ENCODE data around the gene SF3B1.
"Not testable (repeated sequence)": the region's sequence is repeated elsewhere in the genome, so short reads cannot be mapped to it uniquely, and the experiment has no call there.

Gene SF3B1

DNA sequence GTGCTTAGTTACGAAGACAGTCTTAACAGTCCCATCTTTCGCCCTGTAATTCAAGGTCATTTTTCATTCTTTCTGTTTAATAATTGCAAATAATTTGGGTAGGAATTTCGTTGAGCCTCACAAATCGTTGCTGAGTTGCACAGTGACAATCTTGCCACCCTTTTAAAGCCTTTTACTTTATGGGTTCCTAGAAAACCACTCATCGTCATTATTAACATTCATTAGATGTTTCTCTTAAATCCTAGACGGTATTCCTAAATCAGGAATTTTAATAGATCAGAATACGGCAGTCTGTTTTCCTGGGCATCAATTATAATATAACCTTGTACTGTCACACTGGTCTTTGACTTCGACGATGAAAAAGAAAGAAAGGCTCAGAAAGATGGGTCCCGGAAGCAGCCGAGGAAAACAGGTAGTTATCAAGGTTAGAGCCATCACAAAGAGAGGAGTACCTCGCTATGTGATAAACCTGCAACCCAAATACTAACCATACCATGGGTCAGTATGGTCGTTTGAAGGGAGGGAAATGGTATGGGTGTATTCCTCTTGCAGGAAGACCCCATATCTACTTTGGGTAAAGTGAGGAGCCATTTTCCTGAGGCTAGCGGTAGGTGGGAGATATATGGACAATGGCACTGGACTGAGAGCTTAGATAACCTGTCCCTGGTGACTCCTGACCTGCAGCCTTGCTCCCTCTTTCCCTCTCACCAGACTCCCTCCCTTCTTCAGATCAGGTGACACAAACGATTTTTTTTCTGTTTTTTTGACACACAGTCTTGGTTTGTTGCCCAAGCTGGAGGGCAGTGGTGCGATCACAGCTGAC, 981 bp upstream of the SF3B1 start:
- no peak for DNase-seq

GRCh38 chr2:197433780-197434438, 919 bp downstream of the SF3B1 start:
- DNase-seq: no peak

- DNase-seq: not testable (repeated sequence)
Observed at GRCh38 chr2:197432527-197432926, 2.3 kb downstream of the SF3B1 start.

DNA sequence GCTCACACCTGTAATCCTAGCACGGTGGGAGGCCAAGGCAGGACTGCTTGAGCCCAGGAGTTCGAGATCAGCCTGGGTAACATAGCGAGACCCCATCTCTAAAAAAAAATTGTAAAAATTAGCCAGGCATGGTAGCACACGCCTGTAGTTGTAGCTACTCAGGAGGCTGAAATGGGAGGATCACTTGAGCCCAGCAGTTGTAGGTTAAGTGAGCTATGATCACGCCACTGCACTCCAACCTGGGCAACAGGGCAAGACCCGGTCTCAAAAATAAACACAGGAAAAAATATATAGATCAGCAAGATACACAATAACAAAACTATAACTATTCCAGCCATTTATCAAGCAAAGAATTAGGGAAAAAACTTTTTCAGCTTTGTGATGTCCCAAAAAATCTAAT, 3.0 kb downstream of the SF3B1 start:
- DNase-seq: no peak

- DNase-seq: no peak
Observed at GRCh38 chr2:197427986-197428385, 6.8 kb downstream of the SF3B1 start.

DNA sequence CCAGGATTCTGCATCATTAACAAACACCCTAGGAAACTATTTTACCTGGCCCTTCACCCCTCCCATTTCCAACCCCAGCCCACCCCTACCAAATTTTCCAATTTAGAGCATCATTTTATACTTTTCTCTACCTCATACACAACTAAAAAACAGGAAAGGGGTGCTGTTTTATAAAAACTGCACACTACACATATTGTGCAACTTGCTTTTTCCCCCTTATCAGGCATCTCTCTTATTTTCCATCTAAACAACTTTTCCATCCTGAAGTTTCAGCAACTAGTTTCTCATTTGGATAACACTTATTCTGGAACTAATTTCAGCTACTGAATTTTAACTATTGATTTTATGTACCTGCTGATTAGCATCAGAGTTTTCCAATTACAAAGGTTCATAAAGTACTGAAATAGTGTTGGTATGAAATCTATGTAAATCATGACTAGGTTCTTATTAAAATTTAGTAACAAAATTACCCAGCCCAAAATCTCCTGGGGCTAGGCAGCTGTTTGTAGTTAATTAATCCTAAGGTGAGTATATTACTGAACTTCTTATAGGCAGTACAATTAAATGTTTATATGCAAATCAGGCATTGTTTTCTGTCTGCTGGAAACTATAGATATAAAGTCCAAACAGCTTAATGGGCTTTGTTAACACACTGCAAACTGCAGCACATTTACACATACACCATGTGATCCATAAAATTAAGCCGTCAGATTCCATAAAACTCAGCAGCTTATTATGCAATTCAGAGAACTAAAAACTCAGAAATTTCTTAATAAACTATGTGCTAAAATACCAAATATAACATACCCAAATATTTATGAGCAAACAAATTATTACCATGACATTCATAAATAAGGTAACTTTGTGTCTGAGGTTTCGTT, 7.9 kb downstream of the SF3B1 start:
- no peak for DNase-seq

DNA sequence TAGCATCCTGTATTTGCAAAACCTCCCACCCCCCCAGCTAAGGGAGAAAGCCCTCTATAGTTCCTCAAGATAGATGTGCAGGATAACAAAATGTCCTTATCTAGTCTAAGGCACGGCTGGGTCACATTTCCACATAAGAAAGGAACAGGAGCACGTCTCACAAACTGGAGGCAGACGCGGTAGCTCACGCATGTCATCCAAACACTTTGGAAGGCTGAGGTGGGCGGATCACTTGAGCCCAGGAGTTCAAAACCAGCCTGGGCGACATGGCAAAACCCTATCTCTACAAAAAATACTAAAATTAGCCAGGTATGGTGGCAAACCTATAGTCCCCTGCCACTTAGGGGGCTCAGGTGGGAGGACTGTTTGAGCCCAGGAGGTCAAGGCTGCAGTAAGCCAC, 9.3 kb downstream of the SF3B1 start:
- no peak for DNase-seq

DNA sequence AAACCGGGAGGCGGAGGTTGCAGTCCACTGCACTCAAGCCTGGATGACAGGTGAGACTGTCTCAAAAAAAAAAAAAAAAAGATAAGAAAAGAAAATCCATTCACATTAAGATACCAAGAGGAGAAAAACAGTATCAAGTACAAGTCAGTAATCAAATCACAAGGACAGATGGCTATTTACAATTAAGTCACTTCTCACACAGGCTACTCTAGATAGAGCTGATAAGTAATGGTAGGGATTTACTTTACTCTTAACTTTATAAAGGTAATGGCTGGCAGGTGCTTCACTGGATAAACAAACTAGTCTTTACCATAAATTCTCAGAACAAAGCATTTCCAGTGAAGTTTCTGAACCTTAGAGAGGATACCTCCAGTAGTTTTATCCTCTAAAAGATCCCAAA, 11.5 kb downstream of the SF3B1 start:
- no peak for DNase-seq

DNA sequence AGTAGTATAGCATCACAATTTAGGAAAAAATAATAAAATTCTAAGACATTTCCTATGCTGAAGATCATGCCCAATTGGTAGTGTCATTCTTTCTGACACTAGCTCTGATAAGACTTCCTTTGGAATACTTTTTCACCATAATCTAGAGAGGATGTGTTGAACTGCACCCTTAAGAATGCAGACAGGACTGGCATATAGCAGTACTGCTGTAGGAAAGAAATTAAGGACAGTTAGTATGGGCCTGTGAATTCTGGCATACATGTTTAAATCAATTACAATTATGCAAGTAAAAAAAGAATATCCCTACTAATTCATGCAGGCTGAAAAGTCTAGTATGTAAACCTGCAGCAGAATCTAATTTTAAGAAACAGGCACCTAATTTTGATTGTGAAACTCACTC, 15.4 kb downstream of the SF3B1 start:
- DNase-seq: no peak

GRCh38 chr2:197416268-197416667, 18.6 kb downstream of the SF3B1 start:
- DNase-seq: no peak

DNA sequence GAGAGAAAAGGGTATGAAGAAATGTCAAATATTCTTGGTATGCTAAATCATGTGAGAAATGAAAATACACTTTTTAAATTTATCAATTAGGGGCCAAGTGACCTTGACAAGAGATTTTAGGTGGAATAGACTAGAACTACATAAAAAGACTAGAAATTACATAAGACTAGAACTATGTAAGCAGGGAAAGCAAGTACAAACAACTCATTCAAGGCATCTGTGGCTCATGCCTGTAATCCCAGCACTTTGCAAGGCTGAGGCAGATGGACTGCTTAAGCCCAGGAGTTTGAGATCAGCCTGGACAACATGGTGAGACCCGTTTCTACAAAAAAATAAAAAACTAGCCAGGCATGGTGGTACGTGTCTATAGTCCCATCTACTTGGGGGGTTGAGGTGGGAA, 20.3 kb downstream of the SF3B1 start:
- DNase-seq: no peak

DNA sequence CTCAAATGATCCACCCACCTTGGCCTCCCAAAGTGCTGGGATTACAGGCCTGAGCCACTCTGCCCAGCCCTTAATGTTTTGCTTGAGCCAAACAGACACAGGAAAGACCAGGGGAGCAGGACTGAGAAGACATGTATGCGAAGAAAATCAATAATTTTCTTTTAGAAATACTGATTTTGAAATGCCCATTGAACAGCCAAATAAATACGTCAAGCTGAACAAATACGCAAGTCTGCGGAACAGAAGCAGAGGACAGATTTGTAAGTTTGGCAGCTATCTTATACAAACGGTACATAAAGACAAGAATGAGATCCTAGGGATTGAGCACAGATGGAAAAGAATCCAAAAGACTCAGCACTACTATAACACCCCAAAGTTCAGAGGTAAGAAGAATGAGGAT, 20.8 kb downstream of the SF3B1 start:
- DNase-seq: no peak

DNA sequence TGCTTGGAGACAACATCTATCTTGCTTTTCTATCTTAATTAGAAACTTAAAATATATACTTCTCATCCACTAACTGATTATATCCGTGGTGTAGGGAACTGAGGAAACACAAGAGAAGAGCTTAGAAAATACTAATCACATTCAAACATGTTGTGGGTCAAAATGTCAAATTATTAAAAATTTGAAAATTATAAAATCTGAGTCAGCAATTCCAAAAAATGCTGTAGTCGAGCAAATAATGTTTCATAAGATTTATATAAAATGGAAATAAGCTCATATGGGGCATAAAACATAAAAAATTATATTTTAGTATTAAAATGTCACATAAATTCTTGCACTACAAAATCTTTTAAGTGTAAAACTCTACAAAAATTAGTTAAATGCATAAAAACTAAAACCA, 29.2 kb downstream of the SF3B1 start:
- no peak for DNase-seq

GRCh38 chr2:197399887-197400540, 34.8 kb downstream of the SF3B1 start:
- DNase-seq: no peak

DNA sequence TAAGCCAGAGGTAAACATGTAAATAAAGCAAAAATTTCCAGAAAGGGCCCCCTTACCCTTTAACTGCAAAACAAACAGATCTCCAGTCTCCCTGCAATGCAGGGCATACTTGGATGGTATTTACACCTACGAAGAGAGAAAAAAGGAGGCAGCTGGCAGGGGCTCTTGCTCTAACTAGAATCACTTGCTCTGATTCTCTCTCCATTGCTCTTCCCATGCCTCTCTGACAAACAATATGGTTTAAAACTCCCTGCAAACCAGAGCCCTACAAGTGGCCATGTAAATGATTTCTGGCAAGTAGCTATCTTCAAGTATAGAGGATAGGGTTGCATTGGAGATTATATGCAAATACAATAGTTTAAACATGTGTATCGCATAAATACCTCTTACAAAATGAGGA, 35.9 kb downstream of the SF3B1 start:
- no peak for DNase-seq

DNA sequence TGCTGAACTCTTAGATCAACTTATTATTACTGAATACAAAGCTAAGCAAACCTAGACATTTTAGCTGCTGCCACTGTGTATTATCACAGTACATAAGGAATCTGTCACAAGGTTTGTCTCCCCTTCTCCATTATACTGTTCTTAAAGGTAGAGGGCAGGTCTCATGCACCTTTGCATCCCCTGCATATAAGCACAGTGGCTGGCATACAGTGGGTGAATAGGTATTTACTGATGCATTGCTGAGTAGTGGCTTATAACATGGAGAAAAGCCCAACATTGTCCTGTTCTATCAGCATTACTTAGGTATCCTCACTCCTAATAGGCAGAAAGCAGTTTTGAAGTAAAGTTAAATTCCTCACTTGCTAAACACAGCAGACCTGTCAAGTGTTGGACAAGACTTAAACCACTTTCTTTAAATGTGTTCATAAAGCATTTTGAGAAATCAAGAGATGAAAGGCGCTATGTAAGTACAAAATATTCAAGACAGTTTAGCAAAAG, 43.6 kb downstream of the SF3B1 start:
- no peak for DNase-seq

GRCh38 chr2:197388866-197389587, 45.8 kb downstream of the SF3B1 start:
- DNase-seq: no peak

DNA sequence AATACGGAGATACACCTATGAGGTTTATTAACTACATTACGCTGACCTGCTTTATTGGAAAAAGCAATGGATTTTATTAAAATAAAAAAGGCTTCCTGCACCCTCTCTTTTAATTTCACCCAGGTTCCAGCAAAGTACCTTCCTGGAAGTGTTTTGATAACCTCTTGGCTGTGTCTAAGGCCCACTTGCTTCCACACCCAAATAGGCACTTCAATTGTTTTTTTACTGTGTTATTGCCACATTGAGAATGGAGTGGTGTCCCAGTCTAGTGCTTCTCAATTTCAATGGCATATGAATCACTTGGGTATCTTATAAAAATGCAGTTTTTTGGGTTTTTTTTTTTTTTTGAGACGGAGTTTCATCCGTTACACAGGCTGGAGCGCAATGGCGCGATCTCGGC, 47.6 kb downstream of the SF3B1 start:
- DNase-seq: no peak

- DNase-seq: no peak
Observed at GRCh38 chr2:197386242-197386641, 48.6 kb downstream of the SF3B1 start.

DNA sequence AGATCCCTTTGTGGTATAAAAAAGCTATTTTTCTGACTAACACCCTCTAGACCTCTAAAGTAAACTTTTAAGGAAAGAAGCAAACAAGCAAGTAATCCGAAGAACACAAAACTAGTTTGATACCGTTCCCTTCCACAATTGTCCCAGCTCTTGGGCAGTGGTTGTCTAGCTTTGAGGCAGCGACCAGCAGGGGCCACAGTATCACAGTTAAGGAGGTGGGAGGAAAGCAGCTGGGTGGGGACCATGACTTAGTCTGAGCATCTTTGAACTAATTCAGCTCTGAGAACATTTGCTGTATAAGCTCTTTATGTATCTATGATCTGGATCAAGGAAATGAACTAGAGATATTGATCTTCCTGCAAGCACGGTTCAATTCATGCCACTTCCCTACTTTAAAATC, 51.0 kb downstream of the SF3B1 start:
- DNase-seq: no peak

GRCh38 chr2:197381641-197382040, 53.2 kb downstream of the SF3B1 start:
- DNase-seq: no peak

GRCh38 chr2:197379918-197380309, 54.9 kb downstream of the SF3B1 start:
- DNase-seq: not testable (repeated sequence)
